Gastroesophageal sphincter (tissue), 3 donors: ENCODE results near the gene ROBO3.

Experiments used
- CTCF ChIP-seq, 4 experiments: fragments of 200-600 bp in 2 of 4; fragments of 450-650 bp in 2 of 4; sonication (generic) in 1 of 4; IDR thresholded peaks; one replicate each; pipeline ENCODE4 v1.5.1; 2017 to 2019; ENCODE audit warnings: antibody characterized with exemption in 4 of 4, mild to moderate bottlenecking in 2 of 4, moderate library complexity in 2 of 4
- POLR2AphosphoS5 ChIP-seq: sonication (generic); formaldehyde crosslinking; IDR thresholded peaks from one replicate; pipeline ENCODE4 v1.6.1; 2017; ENCODE audit warnings: antibody characterized with exemption

GRCh38 chr11:124877631-124877909, 12.3 kb downstream of the ROBO3 start:
- no peak for TF ChIP-seq POLR2AphosphoS5
- no peak for TF ChIP-seq CTCF (IDR thresholded peaks at IDR 0.05)
